ENCODE results near the gene WBP1. TPM values are rescaled to one million over a fixed set of nuclear protein-coding genes. Genes with fewer than 3 reads are reported as not detected.
A peak's percentile ranks its signal among the peaks of the same experiment; 100 is the strongest.

WBP1 gene
- total and polyA plus RNA-seq, 7 experiments from 2014 or later: 33.3 to 127 (median 58.9) TPM

DNA sequence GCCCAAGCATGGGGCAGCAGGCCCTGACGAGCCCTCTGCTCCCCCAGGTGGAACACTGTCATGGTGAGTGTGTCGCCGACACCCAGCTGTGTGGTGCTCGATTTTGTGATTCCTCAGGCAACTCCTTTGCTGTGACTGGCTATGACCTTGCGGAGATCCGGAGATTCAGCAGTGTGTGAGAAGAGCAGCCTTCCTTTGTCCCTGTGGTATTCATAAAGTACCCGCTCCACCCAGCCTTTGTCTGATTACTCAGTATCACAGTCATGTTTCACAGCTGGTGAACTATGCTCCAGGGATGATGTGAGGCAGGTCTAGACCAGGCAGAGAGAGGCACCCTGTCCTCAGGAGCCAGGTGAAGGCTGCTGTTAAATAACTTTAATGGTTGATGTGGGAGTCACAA, 32.7 kb upstream of the WBP1 start:
- Mint-ChIP-seq H3K27me3 (no peaks in the 10 kb centered on the region), H3K4me1 (peaks cover 8 to 28% (median 20%) of the 10 kb centered on the region in 7 donors), H3K36me3 (peaks cover 0 to 18% (median 0%) of the 10 kb centered on the region in 5 donors), H3K4me3 (no peak overlapping the region), H3K27ac (no peak overlapping the region), H3K9me3 (no peaks in the 10 kb centered on the region)
- peaks cover 4 to 9% of the 10 kb centered on the region in 2 donors for H3K4me1 ChIP-seq (ENCODE audit: control insufficient read depth in 2 of 2, insufficient read depth in 2 of 2, low read length in 2 of 2)
- ChIA-PET CTCF (no interaction called here), POLR2A (no interaction called here)
- no peak for ATAC-seq
- no peak for DNase-seq
- no peaks in the 10 kb centered on the region for H3K27me3 ChIP-seq (ENCODE audit: control insufficient read depth in 2 of 2, insufficient read depth in 2 of 2, low read length in 2 of 2)
- intact Hi-C loops (cut with micrococcal nuclease): loop anchor here in 1 of 2 donors (10.0 kb wide), 1 partner anchor 1041 kb away; the partner anchor contains the start of gene ALMS1
- no peak overlapping the region for H3K4me3 ChIP-seq (ENCODE audit: low read length)
- no peaks in the 10 kb centered on the region for H3K9me3 ChIP-seq (ENCODE audit: control insufficient read depth in 2 of 3, low read length in 3 of 3)
- H3K36me3 ChIP-seq (ENCODE audit: control insufficient read depth in 2 of 3, insufficient read depth in 3 of 3, low read length in 3 of 3): peaks cover 0 to 19% (median 0%) of the 10 kb centered on the region in 3 experiments
- no peak overlapping the region for H3K27ac ChIP-seq (ENCODE audit: low read depth, low read length)

DNA sequence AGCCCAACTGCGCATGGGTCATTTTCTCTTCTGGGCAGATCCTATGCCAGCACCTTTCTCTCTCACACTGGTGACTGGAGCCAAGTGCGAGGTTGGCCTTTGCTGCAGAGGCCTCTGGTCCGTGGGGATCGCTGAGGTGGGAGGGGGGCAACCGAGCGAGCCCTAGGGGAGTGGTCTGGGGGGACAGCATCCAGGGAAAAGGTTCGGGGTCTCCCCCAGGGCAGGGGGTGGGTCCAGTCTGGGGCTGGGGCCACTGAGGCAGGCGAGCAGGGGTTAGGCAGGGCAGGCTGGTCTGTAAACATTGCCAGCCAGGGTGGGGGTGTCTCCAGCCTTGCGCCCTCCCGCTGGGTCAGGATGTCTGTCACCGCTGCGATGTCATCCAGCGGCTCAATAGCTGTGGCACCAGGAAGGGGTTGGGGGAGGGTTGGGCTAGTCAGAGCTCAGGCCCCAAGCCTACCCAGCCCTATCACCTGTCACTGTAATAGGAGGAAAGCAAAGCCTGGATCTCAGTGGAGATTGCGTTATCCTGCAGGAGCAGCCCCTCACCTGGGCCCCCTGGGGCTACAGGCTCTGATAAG, 32.0 kb upstream of the WBP1 start:
- peaks cover 2 to 23% (median 14%) of the 10 kb centered on the region in 7 donors for H3K4me1 Mint-ChIP-seq
- H3K4me3 Mint-ChIP-seq: no peak overlapping the region
- POLR2A ChIA-PET: no interaction called here
- H3K36me3 ChIP-seq (ENCODE audit: control insufficient read depth in 2 of 3, insufficient read depth in 3 of 3, low read length in 3 of 3): peaks cover 0 to 19% (median 0%) of the 10 kb centered on the region in 3 experiments
- ATAC-seq (no peak), DNase-seq (no peak)
- no peaks in the 10 kb centered on the region for H3K9me3 Mint-ChIP-seq
- intact Hi-C loops (cut with micrococcal nuclease): loop anchor here in 1 of 2 donors (10.0 kb wide), 1 partner anchor 1041 kb away; the partner anchor contains the start of gene ALMS1
- peak overlapping the region in 2 of 9 donors; percentile 27 to 48 for H3K27ac Mint-ChIP-seq
- no peak overlapping the region for H3K4me3 ChIP-seq (ENCODE audit: low read length)
- H3K27ac ChIP-seq (ENCODE audit: low read depth, low read length): no peak overlapping the region
- peaks cover 0 to 18% (median 0%) of the 10 kb centered on the region in 5 donors for H3K36me3 Mint-ChIP-seq
- no peaks in the 10 kb centered on the region for H3K9me3 ChIP-seq (ENCODE audit: control insufficient read depth in 2 of 3, low read length in 3 of 3)
- no peaks in the 10 kb centered on the region for H3K27me3 ChIP-seq (ENCODE audit: control insufficient read depth in 2 of 2, insufficient read depth in 2 of 2, low read length in 2 of 2)
- H3K4me1 ChIP-seq (ENCODE audit: control insufficient read depth in 2 of 2, insufficient read depth in 2 of 2, low read length in 2 of 2): peaks cover 4% of the 10 kb centered on the region in 2 donors
- no peaks in the 10 kb centered on the region for H3K27me3 Mint-ChIP-seq
- CTCF ChIA-PET: no interaction called here

DNA sequence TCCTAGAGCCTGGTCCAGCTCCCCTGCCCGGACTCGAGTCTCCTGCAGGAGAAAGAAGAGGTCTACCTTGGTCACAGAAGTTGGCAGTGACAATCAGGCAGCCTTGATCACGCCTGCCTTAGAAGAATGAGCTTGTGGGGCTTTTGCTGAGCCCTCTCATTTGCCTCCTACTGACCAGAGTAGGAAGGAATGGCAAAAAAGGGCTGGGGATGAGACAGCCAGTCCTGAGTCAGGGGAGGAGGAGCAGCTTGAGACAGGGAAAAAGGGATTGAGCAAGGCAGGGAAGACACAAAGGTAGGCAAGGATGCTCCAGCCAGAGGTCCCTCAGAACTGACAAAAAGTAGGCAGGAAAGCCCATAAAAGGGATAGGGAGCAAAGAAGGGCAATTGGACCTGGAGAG, 30.7 kb upstream of the WBP1 start:
- Histone ChIP-seq H3K36me3 (ENCODE audit: control insufficient read depth in 2 of 3, insufficient read depth in 3 of 3, low read length in 3 of 3) (peaks cover 0 to 15% (median 0%) of the 10 kb centered on the region in 3 experiments), H3K4me3 (ENCODE audit: low read length) (no peak overlapping the region), H3K4me1 (ENCODE audit: control insufficient read depth in 2 of 2, insufficient read depth in 2 of 2, low read length in 2 of 2) (no peaks in the 10 kb centered on the region), H3K9me3 (ENCODE audit: control insufficient read depth in 2 of 3, low read length in 3 of 3) (no peaks in the 10 kb centered on the region), H3K27me3 (ENCODE audit: control insufficient read depth in 2 of 2, insufficient read depth in 2 of 2, low read length in 2 of 2) (no peaks in the 10 kb centered on the region), H3K27ac (ENCODE audit: low read depth, low read length) (no peak overlapping the region)
- ChIA-PET POLR2A (no interaction called here), CTCF (interaction anchor here (0.6 kb wide), 1 partner anchor 27 kb away, joined by 3 read pairs; the partner anchor contains the start of gene INO80B)
- Mint-ChIP-seq H3K9me3 (no peaks in the 10 kb centered on the region), H3K4me1 (peaks cover 0 to 21% (median 6%) of the 10 kb centered on the region in 7 donors), H3K27me3 (no peaks in the 10 kb centered on the region), H3K4me3 (no peak overlapping the region), H3K36me3 (peaks cover 0 to 18% (median 0%) of the 10 kb centered on the region in 5 donors), H3K27ac (no peak overlapping the region)
- ATAC-seq (no peak), DNase-seq (no peak)
- intact Hi-C loops (cut with micrococcal nuclease): loop anchor here in 1 of 2 donors (10.0 kb wide), 1 partner anchor 1043 kb away; the partner anchor contains the start of gene ALMS1

DNA sequence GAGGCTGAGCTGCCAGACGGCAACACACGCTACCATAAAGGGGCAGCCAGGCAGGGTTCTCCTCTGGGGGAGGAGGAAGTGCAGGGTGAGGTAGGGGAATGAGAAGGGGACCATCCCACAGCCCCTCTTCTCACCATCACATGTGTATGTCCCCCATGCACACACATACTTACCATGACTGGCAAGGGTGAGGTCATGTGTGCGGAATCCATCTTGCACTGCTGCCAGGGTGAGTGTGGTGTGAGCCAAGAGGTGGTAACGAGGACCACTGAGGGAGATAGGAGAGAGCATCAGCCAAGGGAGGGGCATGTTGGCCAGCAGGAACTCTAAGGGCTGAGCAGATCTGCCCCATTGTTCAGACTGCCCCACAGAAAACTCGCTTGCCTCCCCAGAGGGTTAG, 29.6 kb upstream of the WBP1 start:
- Histone ChIP-seq H3K27me3 (ENCODE audit: control insufficient read depth in 2 of 2, insufficient read depth in 2 of 2, low read length in 2 of 2) (no peaks in the 10 kb centered on the region), H3K27ac (ENCODE audit: low read depth, low read length) (no peak overlapping the region), H3K4me1 (ENCODE audit: control insufficient read depth in 2 of 2, insufficient read depth in 2 of 2, low read length in 2 of 2) (no peaks in the 10 kb centered on the region), H3K36me3 (ENCODE audit: control insufficient read depth in 2 of 3, insufficient read depth in 3 of 3, low read length in 3 of 3) (peaks cover 0 to 15% (median 0%) of the 10 kb centered on the region in 3 experiments), H3K9me3 (ENCODE audit: control insufficient read depth in 2 of 3, low read length in 3 of 3) (no peaks in the 10 kb centered on the region), H3K4me3 (ENCODE audit: low read length) (no peak overlapping the region)
- Mint-ChIP-seq H3K36me3 (peaks cover 0 to 13% (median 0%) of the 10 kb centered on the region in 5 donors), H3K27me3 (no peaks in the 10 kb centered on the region), H3K9me3 (no peaks in the 10 kb centered on the region), H3K4me1 (peaks cover 0 to 10% (median 0%) of the 10 kb centered on the region in 7 donors), H3K4me3 (no peak overlapping the region), H3K27ac (no peak overlapping the region)
- CTCF ChIA-PET: no interaction called here
- DNase-seq: no peak
- intact Hi-C loops (cut with micrococcal nuclease): loop anchor here in 1 of 2 donors (10.0 kb wide), 1 partner anchor 1044 kb away; the partner anchor contains the start of gene ALMS1
- POLR2A ChIA-PET: no interaction called here
- ATAC-seq: no peak

DNA sequence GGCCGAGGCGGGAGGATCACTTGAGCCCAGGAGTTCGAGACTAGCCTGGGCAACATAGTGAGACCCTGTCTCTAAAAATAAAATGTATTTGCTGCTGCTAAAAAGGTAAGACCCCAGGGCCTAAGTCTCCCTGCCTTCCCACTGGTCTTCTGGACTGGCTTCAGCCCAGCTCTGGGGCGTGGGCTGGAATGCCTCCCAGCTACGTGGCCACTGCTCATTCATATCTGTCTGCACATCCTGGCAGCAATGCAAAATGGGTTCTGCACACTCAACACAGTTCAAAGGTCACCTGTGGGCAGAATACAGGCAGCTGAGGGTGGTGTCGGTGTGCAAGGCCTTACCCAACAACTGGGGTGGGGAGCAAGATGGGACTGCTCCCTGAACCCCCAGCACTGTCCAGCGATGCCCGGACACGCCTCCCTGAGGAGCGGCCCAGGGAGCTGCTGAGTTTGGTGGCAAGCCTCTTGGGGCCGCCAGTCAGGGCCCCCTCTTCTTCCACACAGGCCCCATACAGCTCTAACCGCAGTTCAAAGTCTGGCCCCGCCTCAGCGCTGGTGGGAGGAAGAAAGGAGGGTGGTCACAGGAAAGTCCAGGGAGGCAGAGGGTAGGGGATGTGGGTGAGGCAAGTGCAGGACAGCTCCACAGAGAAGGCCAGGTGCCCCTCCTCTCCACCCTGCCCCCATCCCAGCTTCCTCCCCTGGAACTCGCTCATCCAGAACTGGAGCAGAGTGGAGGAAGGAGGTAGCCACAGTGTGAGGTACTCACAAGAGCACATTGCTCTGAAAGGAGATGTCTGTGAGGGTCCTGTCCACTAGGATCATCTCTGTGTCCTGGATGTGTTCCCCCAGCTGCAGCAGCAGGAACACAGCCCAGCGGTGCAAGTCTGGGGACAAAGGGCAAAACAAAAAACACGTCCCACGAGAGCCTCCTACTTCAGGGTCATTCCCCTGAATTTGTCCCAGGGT, 28.5 kb upstream of the WBP1 start:
- CTCF ChIA-PET: no interaction called here

DNA sequence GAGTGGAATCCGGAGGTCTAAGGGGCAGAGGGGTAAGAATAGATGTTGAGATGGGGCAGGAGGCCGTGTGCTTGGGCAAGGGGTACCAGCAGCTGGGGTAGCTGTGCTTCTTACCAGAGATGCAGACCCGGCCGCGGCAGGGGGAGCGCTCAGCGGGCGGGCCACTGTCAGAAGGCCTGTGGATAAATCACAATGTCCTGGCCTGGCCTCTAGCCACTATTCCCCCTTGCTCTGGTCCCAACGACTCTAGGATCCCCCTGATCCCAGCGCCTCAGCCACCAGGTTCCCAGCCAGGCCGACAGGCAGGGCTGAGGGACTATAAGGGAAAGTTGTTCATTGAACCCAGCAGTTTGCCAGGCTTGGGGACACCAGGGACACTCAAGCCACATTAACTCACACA, 27.7 kb upstream of the WBP1 start:
- intact Hi-C loops (cut with micrococcal nuclease): no loop called here
- H3K4me1 Mint-ChIP-seq: peaks cover 0 to 3% (median 0%) of the 10 kb centered on the region in 7 donors
- H3K9me3 Mint-ChIP-seq: no peaks in the 10 kb centered on the region
- ChIA-PET CTCF (no interaction called here), POLR2A (no interaction called here)
- H3K4me3 Mint-ChIP-seq: no peak overlapping the region
- Histone ChIP-seq H3K9me3 (ENCODE audit: control insufficient read depth in 2 of 3, low read length in 3 of 3) (no peaks in the 10 kb centered on the region), H3K4me3 (ENCODE audit: low read length) (no peak overlapping the region), H3K27ac (ENCODE audit: low read depth, low read length) (no peak overlapping the region), H3K27me3 (ENCODE audit: control insufficient read depth in 2 of 2, insufficient read depth in 2 of 2, low read length in 2 of 2) (no peaks in the 10 kb centered on the region), H3K4me1 (ENCODE audit: control insufficient read depth in 2 of 2, insufficient read depth in 2 of 2, low read length in 2 of 2) (no peaks in the 10 kb centered on the region), H3K36me3 (ENCODE audit: control insufficient read depth in 2 of 3, insufficient read depth in 3 of 3, low read length in 3 of 3) (peaks cover 0 to 7% (median 0%) of the 10 kb centered on the region in 3 experiments)
- H3K27me3 Mint-ChIP-seq: peaks cover 0 to under 1% (median 0%) of the 10 kb centered on the region in 5 donors
- H3K27ac Mint-ChIP-seq: no peak overlapping the region
- ATAC-seq (no peak), DNase-seq (no peak)
- peaks cover 0 to 5% (median 0%) of the 10 kb centered on the region in 5 donors for H3K36me3 Mint-ChIP-seq

More for the DNA sequence above, 28.5 kb upstream of the WBP1 start:
- POLR2A ChIA-PET: no interaction called here
- peaks cover 0 to 14% (median 0%) of the 10 kb centered on the region in 3 experiments for H3K36me3 ChIP-seq (ENCODE audit: control insufficient read depth in 2 of 3, insufficient read depth in 3 of 3, low read length in 3 of 3)
- H3K27me3 ChIP-seq (ENCODE audit: control insufficient read depth in 2 of 2, insufficient read depth in 2 of 2, low read length in 2 of 2): no peaks in the 10 kb centered on the region
- no peak overlapping the region for H3K27ac ChIP-seq (ENCODE audit: low read depth, low read length)
- Mint-ChIP-seq H3K36me3 (peaks cover 0 to 11% (median 0%) of the 10 kb centered on the region in 5 donors), H3K27ac (no peak overlapping the region), H3K27me3 (no peaks in the 10 kb centered on the region), H3K9me3 (no peaks in the 10 kb centered on the region), H3K4me3 (no peak overlapping the region), H3K4me1 (peaks cover 0 to 5% (median 0%) of the 10 kb centered on the region in 7 donors)
- no peak overlapping the region for H3K4me3 ChIP-seq (ENCODE audit: low read length)
- ATAC-seq (no peak), DNase-seq (no peak)
- no peaks in the 10 kb centered on the region for H3K9me3 ChIP-seq (ENCODE audit: control insufficient read depth in 2 of 3, low read length in 3 of 3)
- intact Hi-C loops (cut with micrococcal nuclease): loop anchor here in 1 of 2 donors (10.0 kb wide), 1 partner anchor 1045 kb away; the partner anchor contains the start of gene ALMS1
- no peaks in the 10 kb centered on the region for H3K4me1 ChIP-seq (ENCODE audit: control insufficient read depth in 2 of 2, insufficient read depth in 2 of 2, low read length in 2 of 2)

Measured in naive thymus-derived CD4-positive, alpha-beta T cell (primary cell).